HEK293 (cell line): Measurements from ENCODE around the gene FGR.

Experiments used
- CTCF ChIA-PET: fragments of 350-600 bp; formaldehyde crosslinking; extraction: SDS; loops from one replicate; lab custom pipeline; 2021; ENCODE audit warnings: antibody characterized with exemption; lab: Yijun Ruan, JAX
- POLR2A ChIA-PET: fragments of 300-600 bp; formaldehyde crosslinking; extraction: SDS; loops from one replicate; lab custom pipeline; 2020; ENCODE audit warnings: antibody characterized with exemption, inconsistent platforms; lab: Yijun Ruan, JAX
- H3K27ac ChIP-seq: fragments of 200-500 bp; sonication (Bioruptor generic); 2 replicates; pipeline ENCODE4 v1.5.1; 2014; ENCODE audit warnings: low read depth, low read length, control low read depth, inconsistent platforms; ENCODE audit errors: extremely low read depth
- H3K36me3 ChIP-seq, 2 experiments: fragments of 200-500 bp in 1 of 2; sonication (Bioruptor generic) in 1 of 2; 1 replicate in 1 of 2; 2 replicates in 1 of 2; pipeline ENCODE4 v1.5.1; 2014 to 2017; ENCODE audit warnings: inconsistent platforms in 2 of 2, low read length in 2 of 2; ENCODE audit not compliant: control insufficient read depth in 2 of 2, insufficient read depth in 1 of 2
- H3K4me1 ChIP-seq: fragments of 200-500 bp; sonication (Bioruptor generic); 2 replicates; pipeline ENCODE4 v1.5.1; 2014; ENCODE audit warnings: mild to moderate bottlenecking, low read length, inconsistent platforms; ENCODE audit not compliant: control insufficient read depth, insufficient read depth
- H3K4me3 ChIP-seq: 2 replicates; pipeline ENCODE4 v1.5.1; 2011; ENCODE audit warnings: low read depth, mild to moderate bottlenecking, control low read depth, low read length, moderate library complexity
- H3K9me3 ChIP-seq: fragments of 200-500 bp; sonication (Bioruptor generic); 2 replicates; pipeline ENCODE4 v1.5.1; 2014; ENCODE audit warnings: low read depth, low read length, inconsistent platforms; ENCODE audit not compliant: control insufficient read depth, insufficient read depth
- KLF1 ChIP-seq: fragments of 450-650 bp; formaldehyde crosslinking; IDR thresholded peaks from 2 replicates; pipeline ENCODE4 v1.5.1; 2016; ENCODE audit warnings: missing biosample characterization, missing genetic modification characterization
- MEIS1 ChIP-seq: sonication (generic); formaldehyde crosslinking; IDR thresholded peaks from 2 replicates; pipeline ENCODE4 v1.8.1; 2022; ENCODE audit warnings: missing genetic modification reagents, mild to moderate bottlenecking, borderline replicate concordance
- REPIN1 ChIP-seq: fragments of 450-650 bp; formaldehyde crosslinking; IDR thresholded peaks from 2 replicates; pipeline ENCODE4 v1.5.1; 2017; ENCODE audit warnings: missing biosample characterization, missing genetic modification characterization, low read depth
- SCRT1 ChIP-seq: fragments of 450-650 bp; formaldehyde crosslinking; IDR thresholded peaks from 2 replicates; pipeline ENCODE4 v1.5.1; 2016; ENCODE audit warnings: missing biosample characterization, missing genetic modification characterization, borderline replicate concordance
- ZBTB10 ChIP-seq: fragments of 450-650 bp; formaldehyde crosslinking; IDR thresholded peaks from 2 replicates; pipeline ENCODE4 v1.5.1; 2016; ENCODE audit warnings: missing biosample characterization, missing genetic modification characterization
- ZBTB44 ChIP-seq: fragments of 450-650 bp; IDR thresholded peaks from 2 replicates; pipeline ENCODE4 v1.5.1; 2018; ENCODE audit warnings: missing biosample characterization, mild to moderate bottlenecking, missing genetic modification characterization
- ZEB2 ChIP-seq: fragments of 450-650 bp; formaldehyde crosslinking; IDR thresholded peaks from 2 replicates; pipeline ENCODE4 v1.5.1; 2016; ENCODE audit warnings: missing biosample characterization, missing genetic modification characterization
- ZFP37 ChIP-seq: fragments of 450-650 bp; formaldehyde crosslinking; IDR thresholded peaks from 2 replicates; pipeline ENCODE4 v1.5.1; 2016; ENCODE audit warnings: missing biosample characterization, missing genetic modification characterization
- ZFP69B ChIP-seq: fragments of 450-650 bp; formaldehyde crosslinking; IDR thresholded peaks from 2 replicates; pipeline ENCODE4 v1.5.1; 2016; ENCODE audit warnings: missing biosample characterization, missing genetic modification characterization
- ZNF174 ChIP-seq: fragments of 450-650 bp; formaldehyde crosslinking; IDR thresholded peaks from 2 replicates; pipeline ENCODE4 v1.5.0; 2017; ENCODE audit warnings: missing biosample characterization, mild to moderate bottlenecking, missing genetic modification characterization
- ZNF18 ChIP-seq: fragments of 450-650 bp; formaldehyde crosslinking; IDR thresholded peaks from 2 replicates; pipeline ENCODE4 v1.5.1; 2016; ENCODE audit warnings: missing biosample characterization, missing genetic modification characterization
- ZNF266 ChIP-seq: fragments of 450-650 bp; formaldehyde crosslinking; IDR thresholded peaks from 2 replicates; pipeline ENCODE4 v1.5.1; 2016; ENCODE audit warnings: missing biosample characterization, missing genetic modification characterization, low read depth
- ZNF280C ChIP-seq: fragments of 450-650 bp; formaldehyde crosslinking; IDR thresholded peaks from 2 replicates; pipeline ENCODE4 v1.5.1; 2016; ENCODE audit warnings: missing biosample characterization, missing genetic modification characterization
- ZNF302 ChIP-seq: fragments of 450-650 bp; formaldehyde crosslinking; IDR thresholded peaks from 2 replicates; pipeline ENCODE4 v1.5.1; 2016; ENCODE audit warnings: missing biosample characterization, missing genetic modification characterization, low read depth
- ZNF366 ChIP-seq: fragments of 450-650 bp; formaldehyde crosslinking; conservative IDR thresholded peaks from 2 replicates; pipeline ENCODE4 v1.5.1; 2016; ENCODE audit warnings: missing biosample characterization, missing genetic modification characterization
- ZNF600 ChIP-seq: fragments of 450-650 bp; formaldehyde crosslinking; IDR thresholded peaks from 2 replicates; pipeline ENCODE4 v1.5.1; 2016; ENCODE audit warnings: missing biosample characterization, missing genetic modification characterization
- ZNF777 ChIP-seq: fragments of 450-650 bp; formaldehyde crosslinking; IDR thresholded peaks from 2 replicates; pipeline ENCODE4 v1.5.1; 2017; ENCODE audit warnings: missing biosample characterization, missing genetic modification characterization, borderline replicate concordance
- ZNF843 ChIP-seq: fragments of 450-650 bp; formaldehyde crosslinking; IDR thresholded peaks from 2 replicates; pipeline ENCODE4 v1.5.1; 2016; ENCODE audit warnings: missing biosample characterization, missing genetic modification characterization
- ZSCAN5A ChIP-seq: fragments of 450-650 bp; formaldehyde crosslinking; IDR thresholded peaks from 2 replicates; pipeline ENCODE4 v1.5.1; 2016; ENCODE audit warnings: missing biosample characterization, missing genetic modification characterization

FGR gene

GRCh38 chr1:27588256-27589232 is 46.4 kb downstream of the FGR start (continued):
- no peak for TF ChIP-seq ZNF280C (tag by site-specific recombination)
- no peak for TF ChIP-seq ZNF18
- no peak for TF ChIP-seq REPIN1 (tag by site-specific recombination)
- no peak for TF ChIP-seq ZNF266
- TF ChIP-seq ZFP69B, result no peak
- no peak for TF ChIP-seq MEIS1
- TF ChIP-seq ZFP37 (tag by site-specific recombination), result no peak
- TF ChIP-seq ZNF600, result peak; percentile 68
- TF ChIP-seq ZSCAN5A (tag by site-specific recombination), result no peak
- peak; percentile 25; the same call in 1 of the 2 replicates for TF ChIP-seq ZNF366 (tag by site-specific recombination)

- Histone ChIP-seq H3K27ac (no peak overlapping the region), H3K4me1 (0 out of 2 replicates have a peak, but pooled peaks cover 6% of the 10 kb centered on the region), H3K36me3 (peaks cover 0 to 16% of the 10 kb centered on the region in 2 experiments; a peak in 1 of 3 replicates), H3K4me3 (no peak overlapping the region), H3K9me3 (no peaks in the 10 kb centered on the region)
- ChIA-PET POLR2A (no interaction called here), CTCF (interaction anchor here (0.7 to 1.5 kb wide), 5 partner anchors 17 to 289 kb away, joined by 3 to 6 read pairs (median 4); no protein-coding TSS in a partner anchor)
- TF ChIP-seq ZNF174 (no peak), ZEB2 (no peak), ZNF302 (no peak), ZNF843 (no peak), ZNF280C (tag by site-specific recombination) (no peak), KLF1 (tag by site-specific recombination) (no peak), SCRT1 (tag by site-specific recombination) (no peak), ZNF777 (tag by site-specific recombination) (no peak), ZBTB44 (tag by site-specific recombination) (no peak), ZBTB10 (no peak)
Measured at GRCh38 chr1:27585684-27586083, 49.3 kb downstream of the FGR start.
